GM18498 (cell line): ENCODE results near the gene ATP8B4.
"Not testable (repeated sequence)": the region's sequence is repeated elsewhere in the genome, so short reads cannot be mapped to it uniquely, and the experiment has no call there.

Source experiments
- ATAC-seq: cut with Tn5 transposase; IDR thresholded peaks from one replicate; pipeline ENCODE4 v1.9.1; 2021; ENCODE audit warnings: mild to moderate bottlenecking, moderate library complexity; ENCODE audit not compliant: unreplicated experiment

The ATP8B4 gene

DNA sequence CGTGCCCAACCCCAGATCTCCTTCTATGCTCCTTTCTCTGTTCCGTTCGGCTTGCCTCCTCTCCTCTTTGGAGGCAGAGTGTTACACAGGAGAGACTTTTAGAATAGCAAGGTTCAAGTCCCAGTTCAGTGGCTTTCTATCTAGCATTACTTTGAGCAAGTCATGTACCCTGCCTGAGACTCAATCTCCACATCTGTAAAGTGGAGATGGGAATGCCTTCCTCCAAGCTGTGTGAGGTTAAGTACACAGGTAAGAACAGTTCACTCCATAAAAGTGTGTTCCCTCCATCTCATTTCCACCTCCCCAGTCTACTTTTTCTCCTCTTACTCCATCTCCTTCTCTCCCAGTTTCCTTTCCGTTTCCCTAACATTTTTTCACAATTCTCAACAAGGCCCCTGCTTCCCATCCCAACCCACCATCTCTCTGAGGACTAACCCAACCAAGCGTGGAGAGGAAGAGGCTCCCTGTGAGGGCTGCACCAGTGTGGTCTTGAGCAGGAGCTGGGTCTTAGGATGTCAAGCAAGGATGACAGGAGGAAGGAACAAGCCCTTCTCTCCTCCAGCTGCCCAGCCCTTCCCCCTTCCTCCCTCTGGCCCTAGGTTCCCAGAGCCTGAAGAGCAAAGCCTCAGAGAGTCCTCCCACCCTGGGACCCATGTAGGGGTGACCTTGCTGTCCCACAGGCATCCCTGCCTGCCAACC is 6.4 kb downstream of the ATP8B4 start:
- peak; percentile 33 for ATAC-seq

DNA sequence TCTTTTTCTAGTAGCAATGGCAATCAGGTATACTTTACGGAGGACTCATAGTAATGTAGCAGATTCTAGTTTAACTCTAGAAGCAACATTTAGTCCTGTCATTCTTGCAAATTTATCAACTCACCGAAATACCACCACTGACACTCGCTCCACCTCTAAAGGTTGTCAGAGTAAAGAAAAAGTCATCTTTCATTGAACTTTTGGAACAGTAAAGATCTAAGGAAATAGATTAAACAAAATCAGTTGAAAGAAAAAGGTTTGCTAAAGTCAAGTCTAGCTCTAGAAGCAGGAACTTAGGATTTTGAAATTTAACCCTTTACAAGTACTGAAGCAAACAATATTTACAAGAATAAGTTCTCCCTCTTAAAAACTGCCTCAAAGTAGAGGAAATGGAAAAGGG is 8.7 kb downstream of the ATP8B4 start:
- no peak for ATAC-seq

DNA sequence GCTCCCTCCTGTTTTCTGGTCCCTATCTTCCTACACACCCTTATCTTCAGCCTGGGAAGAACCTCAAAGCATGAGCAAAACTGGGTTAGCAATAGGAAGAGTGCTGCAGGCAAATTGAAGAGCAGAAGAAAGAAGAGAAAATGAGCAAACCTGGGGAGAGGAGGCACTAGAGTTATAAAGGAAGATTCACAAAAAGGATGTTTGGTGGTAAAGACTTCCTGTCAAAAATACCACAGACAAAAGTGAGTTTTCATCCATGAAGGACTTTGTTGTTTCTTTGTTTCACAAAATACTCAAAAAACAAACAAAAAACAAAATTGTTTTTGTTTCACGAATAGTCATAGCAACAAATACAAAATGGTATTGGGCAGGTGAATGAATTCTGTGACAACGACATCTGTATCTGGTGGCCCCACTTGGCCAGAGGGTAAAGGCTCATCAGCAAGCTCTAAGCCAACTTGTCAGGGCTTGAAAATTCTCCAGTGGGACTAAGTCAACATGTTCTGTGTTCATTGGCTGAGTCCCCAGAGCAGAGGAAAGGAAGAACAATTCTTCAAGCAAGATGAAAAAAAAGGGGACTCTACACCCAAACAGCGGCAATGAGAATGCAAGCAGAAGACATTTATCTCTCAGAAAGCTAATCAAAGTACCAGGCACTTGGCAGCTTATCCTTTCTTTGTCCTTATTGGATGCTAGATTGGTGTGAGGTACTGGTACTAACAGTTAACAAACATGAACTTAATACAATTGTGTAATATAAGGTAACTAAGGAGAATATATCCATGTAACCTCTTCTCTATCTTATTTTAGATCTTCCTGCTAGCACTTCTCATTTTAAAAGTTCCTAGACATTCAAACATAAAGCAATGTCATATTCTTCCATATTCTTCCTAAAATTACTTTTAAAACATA is 9.7 kb downstream of the ATP8B4 start:
- no peak for ATAC-seq

DNA sequence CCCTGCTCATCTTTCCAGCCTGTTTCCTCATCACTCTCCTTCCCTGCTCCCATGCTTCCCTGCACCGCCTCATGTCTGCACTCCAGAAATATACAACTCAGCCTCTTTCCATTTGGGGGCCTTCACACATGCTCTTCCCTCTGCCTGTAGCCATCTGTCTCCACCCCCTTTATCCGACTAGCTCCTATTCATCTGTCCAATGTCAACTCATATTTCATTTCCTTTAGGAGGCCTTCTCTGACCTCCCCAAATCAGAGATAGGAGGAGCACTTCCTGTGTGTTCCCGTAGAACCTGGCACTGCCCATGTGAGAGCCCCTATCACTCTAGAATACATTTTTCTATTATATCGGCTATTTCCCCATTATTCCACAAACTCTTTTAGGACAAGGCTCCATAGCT is 10.6 kb downstream of the ATP8B4 start:
- no peak for ATAC-seq

DNA sequence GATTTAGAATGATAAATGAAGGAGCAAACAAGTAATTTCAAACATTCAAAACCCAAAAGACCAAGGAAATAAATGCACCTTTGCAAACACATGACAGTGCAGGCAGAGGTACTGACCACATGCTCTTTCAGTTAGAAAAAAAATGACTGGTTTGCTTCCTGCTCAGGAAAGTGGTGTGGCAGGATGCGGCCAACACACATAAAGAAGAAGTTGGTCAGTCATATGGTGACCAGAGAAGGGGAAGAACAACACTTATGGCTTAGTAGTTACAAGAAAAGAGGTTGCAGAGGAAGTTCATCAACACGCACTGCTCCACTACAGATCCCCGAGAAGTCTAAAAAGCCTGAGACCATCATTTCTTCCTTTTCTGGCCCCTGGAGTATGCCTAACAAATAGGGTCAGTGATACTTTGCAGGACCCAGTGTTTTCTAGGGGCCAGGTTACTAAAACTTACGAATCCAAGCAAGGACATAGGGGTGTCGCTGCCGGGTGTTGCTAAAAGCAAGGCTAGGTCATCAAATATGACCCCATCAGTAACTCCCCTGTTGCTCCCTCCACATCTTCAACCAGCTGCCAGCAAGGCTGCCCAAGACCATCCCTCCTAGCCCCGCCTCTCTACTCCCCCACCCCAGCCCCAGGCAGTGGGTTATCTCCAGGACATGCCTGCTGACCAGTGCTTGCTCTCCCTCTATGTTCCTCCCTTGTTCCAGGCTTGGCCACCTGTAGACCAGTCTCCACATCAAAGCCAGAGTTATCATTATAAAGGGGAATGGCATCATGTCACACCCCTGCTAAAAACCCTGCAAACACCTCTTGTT is 11.2 kb downstream of the ATP8B4 start:
- ATAC-seq, result peak; percentile 91

DNA sequence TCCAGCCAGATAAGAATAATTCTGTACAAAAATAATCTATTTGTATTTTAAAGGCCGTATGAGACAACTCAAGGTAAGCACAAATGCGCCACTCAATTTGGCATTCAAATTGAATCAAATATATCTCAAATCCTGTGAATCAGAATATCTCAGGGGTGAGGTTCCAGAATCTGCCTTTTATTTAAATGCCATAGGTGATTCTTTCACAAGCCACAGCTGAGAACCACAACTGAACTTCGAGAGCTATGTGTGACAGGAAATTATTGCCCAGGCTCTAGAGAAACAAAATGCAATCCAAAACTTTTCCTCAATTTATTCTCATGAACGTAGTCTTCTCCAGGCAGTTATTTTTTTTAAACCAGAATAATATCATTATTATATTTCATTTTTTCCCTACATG is 11.9 kb downstream of the ATP8B4 start:
- no peak for ATAC-seq

DNA sequence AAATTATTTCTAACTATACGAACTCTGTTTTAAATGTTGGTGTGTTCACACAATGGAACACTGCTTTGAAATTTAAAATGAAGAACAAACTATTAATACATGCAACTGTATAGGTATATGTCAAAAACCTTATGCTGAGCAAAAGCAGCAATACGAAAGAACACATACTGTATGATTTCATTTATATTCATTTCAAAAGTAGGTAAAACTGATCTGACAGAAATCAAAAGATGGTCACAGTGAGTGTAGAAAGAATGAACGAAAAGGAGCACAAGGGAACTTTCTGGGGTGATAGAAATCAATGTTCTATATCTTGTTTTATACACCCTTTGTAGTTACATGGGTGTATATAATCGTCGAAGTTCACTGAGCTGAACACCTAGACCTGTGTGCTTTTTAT is 12.6 kb downstream of the ATP8B4 start:
- no peak for ATAC-seq

DNA sequence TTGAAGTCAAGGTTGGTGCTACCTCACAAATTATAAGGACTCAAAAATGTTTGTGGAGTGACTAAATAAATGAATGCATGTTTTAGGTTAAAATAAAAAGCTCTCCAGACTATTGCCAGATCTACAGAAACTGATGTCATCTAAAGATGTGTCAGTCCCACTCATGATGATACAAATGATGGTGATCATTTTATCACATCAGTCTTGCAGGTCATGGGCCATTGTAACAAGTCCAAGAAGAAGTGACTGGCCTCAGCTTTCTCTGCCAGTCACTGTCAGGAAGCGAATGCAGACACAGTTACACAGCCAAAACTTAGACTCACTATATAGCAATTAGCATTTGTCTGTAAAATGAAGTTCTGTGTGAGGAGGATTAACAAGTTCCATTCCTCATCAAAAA is 18.5 kb downstream of the ATP8B4 start:
- no peak for ATAC-seq

DNA sequence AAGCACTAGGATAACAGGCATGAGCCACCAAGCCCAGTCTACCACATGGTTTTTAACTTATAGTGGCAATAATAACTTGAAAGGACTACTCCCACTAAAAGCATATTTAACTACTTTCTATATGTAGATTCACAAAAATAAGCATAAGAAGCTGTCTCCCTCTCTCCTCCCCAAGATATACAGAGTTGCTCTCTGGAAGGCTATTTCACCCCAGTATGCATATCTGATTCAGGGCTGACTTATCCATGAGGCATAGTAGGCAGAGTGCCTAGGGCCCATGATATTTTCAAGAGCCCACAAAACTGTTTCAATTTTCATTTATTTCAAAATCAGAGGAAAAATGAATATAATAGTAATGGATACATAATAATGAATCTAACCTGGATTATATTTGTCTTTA is 20.5 kb downstream of the ATP8B4 start:
- no peak for ATAC-seq

DNA sequence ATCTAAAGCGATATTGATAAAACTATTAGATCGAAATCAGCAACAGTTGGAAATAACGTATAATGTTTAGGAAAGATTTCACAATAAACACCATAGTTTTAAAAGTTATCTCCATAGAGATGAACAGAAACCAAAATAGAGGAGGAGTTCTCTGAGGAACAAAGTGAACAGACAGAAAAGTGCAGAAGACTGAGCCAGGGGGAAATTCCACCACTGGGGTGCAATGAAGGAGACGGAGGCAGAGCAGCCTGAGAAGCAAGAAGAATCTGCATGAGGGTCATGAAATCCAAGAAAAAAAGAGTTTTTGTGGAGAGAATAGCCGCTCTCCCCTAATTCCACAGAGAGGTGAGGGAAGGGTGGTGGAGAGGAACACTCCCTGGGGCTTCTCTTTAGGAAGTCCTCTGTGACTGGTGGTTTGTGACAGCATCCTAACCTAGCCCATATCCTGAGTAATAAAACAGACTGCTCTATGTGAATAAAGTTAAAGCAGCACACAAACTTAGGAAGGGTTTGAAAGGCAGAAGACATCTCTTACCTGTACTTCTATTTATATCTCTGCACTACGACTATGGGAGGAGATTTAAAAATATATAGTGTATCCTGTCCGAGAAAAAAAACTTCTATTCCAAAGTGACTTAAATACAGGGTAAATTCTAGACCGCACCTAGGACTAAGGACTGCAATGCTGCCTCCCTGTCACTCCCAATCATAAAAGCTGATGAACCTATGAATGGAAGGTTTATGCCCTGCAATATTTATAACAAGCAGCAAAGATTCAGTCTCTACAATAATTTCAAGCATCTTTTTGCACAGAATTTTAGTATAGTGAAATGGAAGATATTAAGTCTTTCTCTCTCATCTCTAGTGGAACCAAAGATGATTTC is 22.9 kb downstream of the ATP8B4 start:
- no peak for ATAC-seq

DNA sequence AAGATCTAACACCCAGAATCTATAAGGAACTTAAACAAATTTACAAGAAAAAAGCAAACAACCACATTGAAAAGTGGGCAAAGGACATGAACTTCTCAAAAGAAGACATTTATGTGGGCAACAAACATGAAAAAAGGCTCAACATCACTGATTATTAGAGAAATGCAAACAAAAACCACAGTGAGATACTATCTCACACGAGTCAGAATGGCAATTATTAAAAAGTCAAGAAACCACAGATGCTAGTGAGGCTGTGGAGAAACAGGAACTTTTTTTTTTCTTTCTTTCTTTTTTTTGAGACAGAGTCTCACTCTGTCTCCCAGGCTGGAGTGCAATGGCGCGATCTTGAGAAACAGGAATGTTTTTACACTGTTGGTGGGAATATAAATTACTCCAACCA is 29.6 kb downstream of the ATP8B4 start:
- ATAC-seq, result not testable (repeated sequence)

DNA sequence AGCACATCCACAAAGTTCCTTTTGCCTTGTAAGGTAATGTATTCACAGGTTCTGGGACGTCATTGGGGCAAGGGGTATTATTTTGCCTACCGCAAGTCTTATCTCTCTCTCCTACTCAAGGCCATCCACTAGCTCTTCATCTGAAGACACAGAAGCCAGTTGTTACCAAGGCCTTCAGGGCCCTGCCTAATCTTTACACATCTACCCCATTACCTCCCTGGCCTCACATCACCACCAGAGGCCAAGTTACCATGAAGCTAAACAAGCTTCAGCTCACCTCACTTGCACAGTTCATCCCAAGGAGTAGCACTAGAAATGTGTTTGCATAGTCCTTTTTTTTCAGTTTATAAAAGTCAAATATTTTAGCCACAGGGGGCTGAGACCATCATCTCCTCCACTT is 34.1 kb downstream of the ATP8B4 start:
- no peak for ATAC-seq

DNA sequence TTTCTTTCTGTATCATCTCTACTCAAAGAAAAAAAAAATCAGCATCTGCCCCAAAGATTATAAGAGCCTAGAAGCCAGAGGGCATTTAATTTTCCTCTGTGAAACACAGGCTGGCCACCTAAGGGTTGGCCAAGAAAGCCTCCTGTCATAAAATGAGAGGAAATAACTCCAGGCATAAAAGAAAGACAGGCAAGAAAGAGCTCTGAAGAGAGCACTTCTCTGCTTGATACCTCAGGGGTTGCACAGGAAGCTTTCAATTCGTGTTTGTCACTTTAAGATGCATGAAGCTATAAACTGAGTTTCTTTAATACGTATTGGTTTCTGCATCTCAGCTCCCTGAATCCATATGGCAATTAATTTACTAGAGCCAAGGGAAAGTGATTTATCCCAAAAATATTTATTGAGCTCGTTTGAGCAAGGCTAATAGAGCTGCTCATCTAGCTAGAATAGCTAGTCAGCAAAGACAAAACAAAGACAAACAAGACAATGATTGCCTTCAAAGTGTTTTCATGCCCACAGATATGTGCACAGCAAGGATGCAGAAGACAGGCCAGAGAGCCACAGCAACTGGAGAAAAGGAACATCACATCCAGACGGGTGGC is 35.5 kb downstream of the ATP8B4 start:
- no peak for ATAC-seq

DNA sequence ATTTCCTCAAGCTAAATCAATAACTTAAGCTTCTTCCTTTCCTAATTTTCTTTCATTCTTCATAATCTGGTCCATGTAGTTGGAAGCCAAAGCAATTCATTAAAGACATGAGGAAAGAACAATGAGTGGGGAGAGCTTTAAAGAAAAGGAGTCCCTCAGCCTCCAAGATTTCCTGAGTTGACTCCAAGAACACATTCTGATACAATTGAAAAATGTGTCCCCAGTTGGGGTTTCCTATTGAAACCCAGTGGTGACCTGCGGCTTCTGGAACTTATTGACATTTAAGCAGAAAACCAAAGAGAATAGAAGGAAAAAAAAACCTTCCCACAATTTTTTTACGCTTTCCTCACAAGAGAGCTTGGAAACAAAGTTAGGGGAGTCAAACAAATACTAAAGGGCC is 37.0 kb downstream of the ATP8B4 start:
- no peak for ATAC-seq

DNA sequence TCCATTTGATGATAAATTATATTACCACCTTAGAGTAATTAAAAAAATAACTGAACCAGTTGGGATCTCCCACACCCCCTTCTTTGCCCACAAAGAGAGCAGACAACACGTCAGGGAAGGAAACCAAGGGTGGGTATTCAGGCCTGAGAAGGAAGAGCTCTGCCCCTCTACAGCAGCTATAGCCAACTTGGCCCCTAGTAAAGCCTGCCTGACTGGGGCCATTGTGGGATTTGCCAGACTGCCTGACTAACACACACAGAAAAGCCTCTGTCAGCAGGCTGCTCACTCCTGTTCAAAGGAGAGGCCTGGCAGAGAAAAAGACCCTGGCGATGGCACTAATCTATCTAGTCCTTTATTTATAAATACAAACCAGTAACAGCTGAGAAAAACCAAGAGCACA is 41.4 kb downstream of the ATP8B4 start:
- ATAC-seq, result no peak

DNA sequence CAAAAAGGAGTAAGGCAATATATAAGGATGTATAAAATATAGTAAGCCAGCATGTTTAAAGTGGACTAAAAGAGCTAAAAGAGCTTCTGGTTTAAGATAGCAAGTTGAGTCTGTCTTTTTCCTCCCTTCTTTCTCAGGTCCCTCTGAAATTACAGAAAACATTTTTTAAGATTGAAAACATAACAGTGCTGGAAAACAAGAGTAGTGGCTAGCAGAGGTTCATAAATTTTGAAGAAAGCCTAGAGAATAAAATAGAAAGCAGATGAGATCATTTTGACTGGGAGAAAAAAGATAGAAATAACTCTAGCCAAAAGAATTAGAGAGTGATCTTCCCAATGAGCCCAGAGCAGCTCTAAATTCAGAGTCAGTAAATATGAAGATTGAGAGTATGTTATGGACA is 41.9 kb downstream of the ATP8B4 start:
- ATAC-seq, result no peak

DNA sequence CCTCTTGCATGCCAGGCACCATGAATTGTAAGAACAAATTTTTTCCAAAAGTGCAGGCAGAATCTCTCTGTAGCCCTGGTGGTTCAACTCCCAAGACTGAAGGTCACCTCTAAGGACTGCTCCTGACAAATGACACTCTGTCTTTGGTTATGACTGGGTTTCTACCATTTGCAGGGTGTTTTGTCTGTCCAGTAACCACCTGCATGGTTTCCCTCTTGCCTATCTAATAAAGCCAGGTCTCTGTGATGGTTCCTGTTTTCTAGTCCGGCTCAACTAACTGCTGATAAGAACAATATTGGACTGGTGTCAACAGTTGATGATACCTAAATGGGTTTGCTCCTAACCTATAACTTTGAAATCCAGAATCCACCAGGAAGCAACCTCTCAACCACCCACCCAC is 43.7 kb downstream of the ATP8B4 start:
- no peak for ATAC-seq

DNA sequence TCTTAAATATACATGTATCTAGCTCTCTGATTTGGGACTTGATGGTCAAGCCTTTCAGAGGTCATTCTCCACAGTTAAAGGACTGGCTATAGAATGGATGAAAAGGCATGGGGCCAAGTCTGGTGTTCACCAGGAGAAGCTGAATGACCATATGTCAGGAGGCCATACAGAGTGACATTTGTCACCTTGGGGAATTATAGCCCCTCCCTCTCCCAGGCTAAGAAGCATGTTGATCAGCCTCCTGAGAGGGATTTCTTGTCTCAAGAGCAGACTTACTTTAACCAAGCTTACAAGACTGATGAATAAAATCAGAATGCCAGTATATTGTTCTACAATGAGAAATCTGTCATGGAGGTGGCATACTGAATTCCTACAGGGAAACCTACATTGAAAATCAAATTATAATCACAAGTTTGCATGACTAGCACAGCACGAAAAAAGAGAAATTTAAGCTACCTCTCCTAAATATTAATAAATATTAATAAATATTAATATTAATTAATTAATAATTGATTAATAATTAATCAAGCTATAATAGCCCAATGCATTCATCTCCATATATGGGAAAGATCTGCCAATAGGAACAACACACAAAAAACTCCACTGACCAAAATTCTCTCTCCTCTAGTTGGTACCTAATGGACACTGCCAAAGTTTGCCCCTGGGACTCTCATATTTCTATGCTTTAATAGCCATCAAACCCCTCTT is 47.3 kb downstream of the ATP8B4 start:
- ATAC-seq, result no peak

DNA sequence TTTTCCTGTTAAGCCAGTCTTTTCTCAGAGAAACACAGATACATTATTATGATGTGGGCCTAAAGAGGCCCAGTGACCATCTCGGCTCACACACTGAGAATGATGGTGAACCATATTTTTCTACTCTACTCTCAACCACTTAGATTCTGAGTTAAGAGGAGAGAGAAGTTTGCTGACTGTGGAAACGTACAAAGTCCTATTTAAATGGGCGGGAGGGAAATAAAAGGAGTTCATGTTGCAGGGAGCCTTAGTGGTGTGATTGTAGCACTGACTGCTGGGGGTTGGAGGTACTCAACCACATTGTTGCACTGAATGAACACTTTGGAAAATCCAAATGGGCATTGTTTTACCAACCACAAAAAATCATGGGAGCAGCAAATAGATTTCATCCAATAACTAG is 51.0 kb downstream of the ATP8B4 start:
- ATAC-seq, result no peak

DNA sequence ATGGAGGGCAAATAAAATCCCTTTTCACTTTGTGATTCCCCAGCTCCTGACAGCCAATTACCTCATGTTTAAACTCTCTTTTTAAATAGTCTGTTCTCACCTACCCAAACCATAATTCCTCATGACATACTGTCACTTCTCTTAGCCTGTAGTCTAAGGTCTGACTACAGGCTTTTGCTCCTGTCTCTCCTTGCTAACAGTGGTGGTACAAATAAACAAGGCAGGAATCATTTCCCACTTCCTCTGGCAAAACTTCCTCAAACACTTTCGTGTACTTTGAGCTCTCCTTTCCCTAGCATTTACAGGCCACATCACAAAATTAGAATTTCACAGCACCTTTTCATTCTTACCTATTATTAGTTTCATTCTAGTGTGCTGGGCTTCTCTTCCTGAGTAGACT is 51.8 kb downstream of the ATP8B4 start:
- ATAC-seq, result no peak
